ENCODE data around the gene PDGFA. TPM values are rescaled to one million over a fixed set of nuclear protein-coding genes. Genes with fewer than 3 reads are reported as not detected.

The PDGFA gene
- total and polyA plus RNA-seq, 11 donors: 11.8 to 50.9 (median 20.3) TPM

- Histone ChIP-seq H3K36me3 (no peaks in the 10 kb centered on the region), H3K4me1 (peaks cover 0 to 7% (median 0%) of the 10 kb centered on the region in 12 donors), H3K9me3 (peaks cover 0 to 6% (median 3%) of the 10 kb centered on the region in 12 donors), H3K27ac (no peak overlapping the region), H3K4me3 (no peak overlapping the region), H3K27me3 (peaks cover 0 to 15% (median 0%) of the 10 kb centered on the region in 9 donors)
- no peak for ATAC-seq
- intact Hi-C loops (cut with DNase I): no loop called here
- 74 to 84% (median 84%) methylated on average over 15 to 20 of the region's 20 CpGs for WGBS, 4 donors
- TF ChIP-seq POLR2A (IDR thresholded peaks at IDR 0.05) (no peak), CTCF (IDR thresholded peaks at IDR 0.05) (no peak)
- peak in 2 of 5 donors; percentile 6 to 21 for DNase-seq
Observed at GRCh38 chr7:479115-479947, 40.3 kb downstream of the PDGFA start.

GRCh38 chr7:477626-478220 is 41.9 kb downstream of the PDGFA start:
- Histone ChIP-seq H3K36me3 (no peaks in the 10 kb centered on the region), H3K27me3 (peaks cover 0 to 15% (median 0%) of the 10 kb centered on the region in 9 donors), H3K27ac (no peak overlapping the region), H3K9me3 (peaks cover 0 to 10% (median 5%) of the 10 kb centered on the region in 12 donors), H3K4me1 (peaks cover 0 to 7% (median 0%) of the 10 kb centered on the region in 12 donors), H3K4me3 (no peak overlapping the region)
- intact Hi-C loops (cut with DNase I): no loop called here
- no peak for TF ChIP-seq POLR2A (IDR thresholded peaks at IDR 0.05)
- TF ChIP-seq CTCF (IDR thresholded peaks at IDR 0.05): no peak
- 70 to 84% (median 79%) methylated on average over 11 to 17 of the region's 17 CpGs for WGBS, 4 donors
- DNase-seq (peak in 3 of 5 donors; percentile 5 to 26 (median 16)), ATAC-seq (no peak)

- no peak overlapping the region for H3K27ac ChIP-seq
- H3K27me3 ChIP-seq: peaks cover 0 to 15% (median 0%) of the 10 kb centered on the region in 9 donors
- peak in 3 of 5 donors; percentile 14 to 61 (median 17) for DNase-seq
- H3K4me1 ChIP-seq: peaks cover 0 to 13% (median 5%) of the 10 kb centered on the region in 12 donors
- 85 to 93% (median 90%) methylated on average over 33 of the region's 33 CpGs for WGBS, 4 donors
- no peak overlapping the region for H3K4me3 ChIP-seq
- ATAC-seq: no peak
- H3K9me3 ChIP-seq: peaks cover 0 to 10% (median 5%) of the 10 kb centered on the region in 12 donors
- no peaks in the 10 kb centered on the region for H3K36me3 ChIP-seq
- TF ChIP-seq CTCF (IDR thresholded peaks at IDR 0.05) (no peak), POLR2A (IDR thresholded peaks at IDR 0.05) (no peak)
- intact Hi-C loops (cut with DNase I): no loop called here
Observed at GRCh38 chr7:476736-477360, 42.8 kb downstream of the PDGFA start.
